HPDE6-E6E7 (cell line): ENCODE data around the gene STRN3.
A peak's percentile ranks its signal among the peaks of the same experiment; 100 is the strongest.

Source experiments
- DNase-seq: peaks from one replicate; pipeline ENCODE4 v3.0.0; 2011; ENCODE audit warnings: missing footprints; ENCODE audit errors: extremely low spot score

The STRN3 gene

DNA sequence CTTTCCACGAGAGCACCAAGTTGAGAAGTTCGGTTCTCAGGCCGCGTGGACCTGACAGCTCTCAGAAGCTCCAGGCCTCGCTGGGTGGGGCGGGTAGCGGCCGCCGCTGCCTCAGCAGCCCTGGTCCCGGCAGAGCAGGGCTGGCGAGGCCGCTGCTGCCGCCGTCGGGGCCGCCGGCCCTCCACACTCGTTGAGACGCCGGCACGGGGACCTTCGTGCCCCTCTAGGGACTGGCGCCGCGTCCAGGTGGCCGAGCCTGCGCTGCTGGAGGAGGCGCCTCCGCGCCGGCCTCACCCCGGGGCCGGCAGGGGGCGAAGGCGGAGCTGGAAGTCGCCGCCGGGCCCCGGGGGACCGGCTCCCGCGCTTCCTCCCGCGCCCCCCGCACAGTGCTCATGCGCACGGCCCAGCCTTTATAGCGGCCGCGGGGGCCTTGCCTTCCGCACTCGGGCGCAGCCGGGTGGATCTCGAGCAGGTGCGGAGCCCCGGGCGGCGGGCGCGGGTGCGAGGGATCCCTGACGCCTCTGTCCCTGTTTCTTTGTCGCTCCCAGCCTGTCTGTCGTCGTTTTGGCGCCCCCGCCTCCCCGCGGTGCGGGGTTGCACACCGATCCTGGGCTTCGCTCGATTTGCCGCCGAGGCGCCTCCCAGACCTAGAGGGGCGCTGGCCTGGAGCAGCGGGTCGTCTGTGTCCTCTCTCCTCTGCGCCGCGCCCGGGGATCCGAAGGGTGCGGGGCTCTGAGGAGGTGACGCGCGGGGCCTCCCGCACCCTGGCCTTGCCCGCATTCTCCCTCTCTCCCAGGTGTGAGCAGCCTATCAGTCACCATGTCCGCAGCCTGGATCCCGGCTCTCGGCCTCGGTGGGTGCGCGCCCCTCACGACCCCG lies 151.8 kb downstream of the STRN3 start, which contains the start of gene COCH:
Gene COCH (plus strand): TSS at position 440 of the 879 bp plus-strand sequence. CDS start 380 bp downstream, at position 820.
- peak; percentile 7 for DNase-seq

DNA sequence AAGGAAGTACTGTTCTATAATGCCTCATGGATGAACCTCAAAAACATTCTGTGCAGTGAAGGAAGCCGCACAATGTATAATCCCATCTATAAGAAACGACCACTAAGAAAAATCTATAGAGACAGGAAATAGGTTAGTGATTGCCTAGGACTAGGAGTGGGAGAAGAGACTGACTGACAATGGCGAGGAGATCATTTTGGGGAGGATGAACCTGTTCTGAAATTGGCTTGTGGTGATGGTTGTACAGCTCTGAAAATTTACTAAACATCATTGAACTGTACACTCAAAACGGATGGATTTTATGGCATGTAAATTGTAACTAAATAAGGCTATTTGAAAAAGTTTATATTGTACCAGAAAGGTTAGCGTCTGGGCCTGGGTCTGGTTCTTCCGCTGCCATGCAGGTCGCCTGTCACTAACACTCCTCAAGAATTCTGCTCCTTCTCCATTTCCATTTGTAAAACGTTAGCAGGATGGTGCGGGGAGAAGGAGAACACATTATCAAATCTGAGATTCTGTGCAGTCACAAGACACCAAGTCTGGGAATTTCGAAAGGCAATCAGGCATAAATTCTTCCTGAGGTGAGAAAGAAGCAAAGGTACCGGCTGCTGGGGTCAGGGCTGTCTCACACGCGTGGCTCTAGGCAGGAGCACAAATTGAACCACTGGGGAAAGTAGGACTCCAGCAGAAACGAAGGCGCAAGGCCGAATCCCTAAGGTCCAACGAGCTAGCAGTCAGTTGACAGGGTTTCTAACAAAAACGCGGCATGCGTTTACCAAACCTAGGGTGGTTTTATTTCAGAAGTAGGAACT lies 152.7 kb downstream of the STRN3 start:
- no peak for DNase-seq

DNA sequence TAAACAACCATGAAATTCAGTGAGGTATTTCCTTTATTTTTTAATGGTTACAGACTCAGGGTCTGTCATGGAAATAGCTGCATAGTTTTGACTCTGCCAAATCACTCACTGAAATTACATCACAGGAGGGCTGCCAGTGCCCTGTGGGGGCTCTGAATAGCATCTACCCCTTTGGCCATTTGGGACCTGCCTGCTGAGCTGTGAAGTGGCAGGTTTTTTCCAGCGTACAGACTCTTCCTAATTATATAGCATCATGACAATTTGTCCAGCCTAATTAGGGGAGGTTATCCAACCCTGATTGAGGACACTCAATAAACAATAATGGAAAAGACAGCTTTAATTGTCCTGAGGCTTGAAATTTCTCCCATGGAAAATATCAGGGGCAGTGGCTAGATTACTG lies 153.6 kb downstream of the STRN3 start:
- DNase-seq, result no peak

GRCh38 chr14:30869551-30870155 lies 156.5 kb downstream of the STRN3 start:
- no peak for DNase-seq

GRCh38 chr14:30868736-30869135 lies 157.4 kb downstream of the STRN3 start:
- DNase-seq, result no peak

DNA sequence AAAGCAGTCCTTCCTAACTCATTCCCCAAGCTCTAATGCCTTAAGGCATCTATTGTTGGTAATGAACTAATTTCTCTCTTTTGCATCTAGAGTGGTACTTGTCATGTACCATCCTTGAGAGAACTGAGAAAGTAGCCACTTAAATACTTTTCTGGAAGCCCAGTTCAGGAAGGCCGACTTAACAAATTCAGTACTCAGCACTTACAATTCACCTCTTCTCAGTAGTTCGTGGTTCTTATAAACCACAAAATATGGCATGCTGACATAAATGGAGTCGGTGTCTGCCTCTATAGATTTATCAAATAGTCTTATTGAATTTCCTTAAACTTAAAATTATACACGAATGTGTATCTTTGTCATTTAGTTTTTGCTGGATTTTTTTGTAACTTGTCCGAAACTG lies 161.2 kb downstream of the STRN3 start:
- no peak for DNase-seq

DNA sequence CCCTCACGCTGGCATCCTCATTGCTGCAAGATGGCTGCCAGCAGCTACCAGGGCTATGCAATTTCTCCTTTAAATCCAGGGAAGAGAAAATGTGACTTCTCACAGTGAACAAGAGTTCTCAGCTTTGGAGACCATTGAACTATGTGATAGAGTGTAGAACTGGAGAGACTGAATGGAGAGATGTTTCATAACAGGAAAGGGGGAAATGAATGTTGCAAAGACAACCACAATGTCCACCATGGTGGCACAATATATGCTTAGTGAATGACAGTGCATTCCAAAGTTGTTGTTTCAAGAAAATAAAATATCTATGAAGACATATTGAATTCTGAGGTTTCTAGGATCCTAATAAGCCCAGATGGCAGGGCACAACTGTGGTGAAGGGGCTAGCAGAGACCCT lies 165.0 kb downstream of the STRN3 start:
- no peak for DNase-seq

- DNase-seq, result no peak
These were observed 170.7 kb downstream of the STRN3 start for GRCh38 chr14:30855345-30856037.

DNA sequence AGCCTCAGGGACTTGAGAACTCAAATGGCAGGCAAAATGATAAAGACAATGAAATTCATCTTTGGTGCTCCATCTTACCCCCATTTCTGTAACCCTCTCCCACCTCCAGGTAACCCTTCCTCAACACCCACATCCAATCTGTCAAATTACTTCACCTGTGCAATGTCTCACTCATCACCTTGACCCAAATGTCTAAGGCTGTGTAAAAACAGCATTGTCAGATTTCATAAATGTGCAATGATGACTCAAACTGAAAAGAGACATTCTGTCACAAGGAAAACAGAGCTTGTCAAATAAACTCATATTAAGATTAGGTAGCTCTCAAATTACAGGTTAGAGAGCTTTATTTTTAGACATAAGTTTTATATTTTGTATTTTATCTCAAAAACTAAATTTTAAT lies 171.7 kb downstream of the STRN3 start:
- DNase-seq, result no peak

GRCh38 chr14:30853946-30854345 lies 172.2 kb downstream of the STRN3 start:
- DNase-seq, result no peak

- no peak for DNase-seq
These were observed 176.2 kb downstream of the STRN3 start for GRCh38 chr14:30849983-30850382.

DNA sequence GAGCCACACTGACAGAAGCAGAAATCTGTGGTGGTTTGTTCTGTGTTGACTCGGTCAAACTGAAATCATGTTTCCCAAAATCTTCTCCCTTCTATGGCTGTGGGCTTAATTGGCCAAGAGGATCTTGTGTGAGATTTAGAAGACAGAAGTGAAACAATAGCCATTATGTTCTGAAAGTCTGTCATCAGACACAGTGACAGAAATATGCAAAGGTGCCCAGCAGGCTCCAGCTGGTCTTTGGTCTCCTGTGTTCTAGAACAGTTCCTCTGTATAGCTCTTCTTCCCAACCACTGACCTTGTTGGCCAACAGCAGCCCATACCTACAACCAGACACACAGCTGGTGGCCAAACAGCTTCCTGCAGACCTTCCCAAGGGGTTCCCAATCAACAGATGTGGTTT lies 176.8 kb downstream of the STRN3 start:
- no peak for DNase-seq

DNA sequence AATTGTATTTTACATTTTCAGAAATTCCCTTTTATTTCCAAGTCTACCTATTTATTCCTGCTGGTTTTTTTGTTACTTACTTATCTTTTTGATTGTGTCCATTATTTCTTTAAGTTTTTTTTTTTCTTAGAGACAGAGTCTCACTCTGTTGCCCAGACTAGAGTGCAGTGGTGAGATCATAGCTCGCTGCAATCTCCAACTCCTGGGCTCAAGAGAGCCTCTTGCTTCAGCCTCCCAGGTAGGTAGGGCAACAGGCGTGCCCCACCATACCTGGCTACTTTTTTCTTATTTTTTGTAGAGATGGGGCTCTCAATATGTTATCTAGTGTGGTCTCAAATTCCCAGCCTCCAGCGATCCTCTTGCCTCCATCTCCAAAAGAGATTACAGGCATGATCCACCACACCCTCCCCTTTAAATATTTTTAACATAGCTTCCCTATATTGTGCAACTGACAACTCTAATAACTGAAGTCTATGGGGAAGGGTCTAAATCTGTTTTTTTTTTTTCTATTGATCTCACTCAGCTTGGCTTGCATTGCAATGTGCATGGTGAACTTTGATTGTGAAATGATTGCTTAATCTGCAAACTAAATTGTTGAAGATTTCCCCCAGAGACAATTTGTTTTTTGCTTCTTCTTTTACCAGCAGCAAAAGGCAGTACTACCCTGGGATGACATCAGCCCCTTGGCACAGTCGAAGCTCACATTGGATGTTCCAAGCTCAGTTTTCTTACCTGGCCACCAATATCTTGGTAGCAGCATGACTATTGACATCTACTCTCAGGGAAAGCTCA lies 177.5 kb downstream of the STRN3 start:
- DNase-seq, result no peak
